ENCODE results near the gene OR2T33.

The OR2T33 gene

GRCh38 chr1:248243204-248243603 is 34.6 kb downstream of the OR2T33 start:
- H3K27ac ChIP-seq (ENCODE audit: low read depth in 2 of 2, low read length in 2 of 2), result no peak overlapping the region

DNA sequence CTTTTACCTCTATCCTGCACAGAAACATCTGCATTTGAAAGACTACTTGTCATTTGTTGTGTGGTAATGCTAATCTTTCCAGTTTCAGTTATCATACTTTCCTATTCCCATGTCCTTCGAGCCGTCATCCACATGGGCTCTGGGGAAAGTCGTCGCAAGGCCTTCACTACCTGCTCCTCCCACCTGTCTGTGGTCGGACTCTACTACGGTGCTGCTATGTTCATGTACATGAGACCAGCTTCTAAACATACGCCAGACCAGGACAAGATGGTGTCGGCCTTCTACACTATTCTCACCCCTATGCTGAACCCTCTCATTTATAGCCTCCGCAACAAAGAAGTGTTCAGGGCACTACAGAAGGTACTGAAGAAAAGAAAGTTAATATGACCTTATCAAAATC is 38.3 kb downstream of the OR2T33 start:
- H3K9me3 ChIP-seq (ENCODE audit: control insufficient read depth in 2 of 2, low read length in 2 of 2), result peaks cover 0 to 3% of the 10 kb centered on the region in 2 donors
- no peaks in the 10 kb centered on the region for H3K36me3 ChIP-seq (ENCODE audit: control insufficient read depth in 2 of 2, insufficient read depth in 2 of 2, low read length in 2 of 2)
- H3K27ac ChIP-seq (ENCODE audit: low read depth in 2 of 2, low read length in 2 of 2), result no peak overlapping the region
- no peaks in the 10 kb centered on the region for H3K4me1 ChIP-seq (ENCODE audit: control insufficient read depth in 2 of 2, insufficient read depth in 2 of 2, low read length in 2 of 2)
- no peaks in the 10 kb centered on the region for H3K27me3 ChIP-seq (ENCODE audit: control insufficient read depth in 2 of 2, insufficient read depth in 2 of 2, low read length in 2 of 2)
- H3K9ac ChIP-seq (ENCODE audit: low read depth in 1 of 2, low read length in 2 of 2), result no peak overlapping the region
- no peak overlapping the region for H3K4me3 ChIP-seq (ENCODE audit: low read length in 2 of 2)

More at GRCh38 chr1:248243204-248243603, 34.6 kb downstream of the OR2T33 start:
- H3K36me3 ChIP-seq (ENCODE audit: control insufficient read depth in 2 of 2, insufficient read depth in 2 of 2, low read length in 2 of 2), result no peaks in the 10 kb centered on the region
- peak overlapping the region in 1 of 2 donors; percentile 23 for H3K4me3 ChIP-seq (ENCODE audit: low read length in 2 of 2)
- H3K4me1 ChIP-seq (ENCODE audit: control insufficient read depth in 2 of 2, insufficient read depth in 2 of 2, low read length in 2 of 2), result no peaks in the 10 kb centered on the region
- no peak overlapping the region for H3K9ac ChIP-seq (ENCODE audit: low read depth in 1 of 2, low read length in 2 of 2)
- no peaks in the 10 kb centered on the region for H3K27me3 ChIP-seq (ENCODE audit: control insufficient read depth in 2 of 2, insufficient read depth in 2 of 2, low read length in 2 of 2)
- H3K9me3 ChIP-seq (ENCODE audit: control insufficient read depth in 2 of 2, low read length in 2 of 2), result no peaks in the 10 kb centered on the region

DNA sequence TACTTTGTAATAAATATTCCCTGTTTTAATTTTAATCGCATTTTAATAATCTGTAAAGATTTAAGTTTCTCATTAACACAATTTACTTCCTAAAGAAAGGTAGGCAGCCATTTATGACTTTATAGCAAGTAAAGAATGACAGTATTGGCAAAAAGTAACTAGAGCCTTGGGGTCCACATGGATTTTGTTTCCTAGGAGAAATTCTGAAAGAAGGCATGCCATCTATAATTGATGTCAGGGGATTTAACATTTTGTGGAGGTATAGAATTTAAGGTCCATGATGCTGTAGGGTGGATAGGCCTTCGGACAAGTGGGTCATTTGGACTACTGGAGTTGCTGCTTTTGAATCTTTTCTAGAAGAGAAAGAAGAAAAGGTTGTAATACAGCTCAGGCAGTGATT is 46.7 kb downstream of the OR2T33 start, which contains the start of gene OR2M4:
Gene OR2M4 (plus strand): TSS at position 301 of the 400 bp plus-strand sequence. CDS start 7,512 bp downstream, outside the sequence.
- Histone ChIP-seq H3K4me3 (ENCODE audit: low read length in 2 of 2) (no peak within 1 kb of the TSS), H3K9me3 (ENCODE audit: control insufficient read depth in 2 of 2, low read length in 2 of 2) (peaks cover 10% of the 10 kb centered on the region in 2 donors), H3K27ac (ENCODE audit: low read depth in 2 of 2, low read length in 2 of 2) (no peak within 1 kb of the TSS), H3K27me3 (ENCODE audit: control insufficient read depth in 2 of 2, insufficient read depth in 2 of 2, low read length in 2 of 2) (no peaks in the 10 kb centered on the region), H3K36me3 (ENCODE audit: control insufficient read depth in 2 of 2, insufficient read depth in 2 of 2, low read length in 2 of 2) (no peaks in the 10 kb centered on the region), H3K4me1 (ENCODE audit: control insufficient read depth in 2 of 2, insufficient read depth in 2 of 2, low read length in 2 of 2) (no peaks in the 10 kb centered on the region), H3K9ac (ENCODE audit: low read depth in 1 of 2, low read length in 2 of 2) (no peak within 1 kb of the TSS)

GRCh38 chr1:248229360-248229908 is 48.3 kb downstream of the OR2T33 start:
- Histone ChIP-seq H3K27me3 (ENCODE audit: control insufficient read depth in 2 of 2, insufficient read depth in 2 of 2, low read length in 2 of 2) (no peaks in the 10 kb centered on the region), H3K4me3 (ENCODE audit: low read length in 2 of 2) (no peak overlapping the region), H3K4me1 (ENCODE audit: control insufficient read depth in 2 of 2, insufficient read depth in 2 of 2, low read length in 2 of 2) (no peaks in the 10 kb centered on the region), H3K27ac (ENCODE audit: low read depth in 2 of 2, low read length in 2 of 2) (no peak overlapping the region), H3K9me3 (ENCODE audit: control insufficient read depth in 2 of 2, low read length in 2 of 2) (peaks cover 8 to 10% of the 10 kb centered on the region in 2 donors), H3K36me3 (ENCODE audit: control insufficient read depth in 2 of 2, insufficient read depth in 2 of 2, low read length in 2 of 2) (no peaks in the 10 kb centered on the region), H3K9ac (ENCODE audit: low read depth in 1 of 2, low read length in 2 of 2) (no peak overlapping the region)

DNA sequence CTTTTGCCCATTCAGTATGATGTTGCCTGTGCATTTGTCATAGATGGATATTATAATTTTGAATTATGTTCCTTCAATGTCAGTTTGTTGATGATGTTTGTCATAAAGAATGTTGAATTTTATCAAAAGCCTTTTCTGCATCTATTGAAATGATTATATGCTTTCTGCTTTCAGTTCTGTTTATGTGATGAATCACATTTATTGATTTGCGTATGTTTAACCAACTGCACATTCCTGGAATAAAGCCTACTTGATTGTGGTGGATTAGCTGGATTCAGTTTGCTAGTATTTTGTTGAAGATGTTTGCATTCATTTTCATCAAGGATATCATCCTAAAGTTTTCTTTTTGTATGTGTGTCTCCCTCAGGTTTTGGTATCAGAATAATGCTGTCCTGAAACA is 52.2 kb downstream of the OR2T33 start:
- H3K4me1 ChIP-seq (ENCODE audit: control insufficient read depth in 2 of 2, insufficient read depth in 2 of 2, low read length in 2 of 2), result no peaks in the 10 kb centered on the region
- H3K9me3 ChIP-seq (ENCODE audit: control insufficient read depth in 2 of 2, low read length in 2 of 2), result peaks cover 8 to 12% of the 10 kb centered on the region in 2 donors
- no peak overlapping the region for H3K27ac ChIP-seq (ENCODE audit: low read depth in 2 of 2, low read length in 2 of 2)
- H3K9ac ChIP-seq (ENCODE audit: low read depth in 1 of 2, low read length in 2 of 2), result no peak overlapping the region
- H3K27me3 ChIP-seq (ENCODE audit: control insufficient read depth in 2 of 2, insufficient read depth in 2 of 2, low read length in 2 of 2), result no peaks in the 10 kb centered on the region
- no peaks in the 10 kb centered on the region for H3K36me3 ChIP-seq (ENCODE audit: control insufficient read depth in 2 of 2, insufficient read depth in 2 of 2, low read length in 2 of 2)
- no peak overlapping the region for H3K4me3 ChIP-seq (ENCODE audit: low read length in 2 of 2)

All from mucosa of rectum (tissue), 2 donors.